HG02943 (cell line): ENCODE data around the gene MAN2B2.

Experiments used
- ATAC-seq: cut with Tn5 transposase; IDR thresholded peaks from one replicate; pipeline ENCODE4 v1.9.1; 2021; ENCODE audit warnings: mild to moderate bottlenecking, low read depth, moderate library complexity; ENCODE audit not compliant: unreplicated experiment

The MAN2B2 gene

DNA sequence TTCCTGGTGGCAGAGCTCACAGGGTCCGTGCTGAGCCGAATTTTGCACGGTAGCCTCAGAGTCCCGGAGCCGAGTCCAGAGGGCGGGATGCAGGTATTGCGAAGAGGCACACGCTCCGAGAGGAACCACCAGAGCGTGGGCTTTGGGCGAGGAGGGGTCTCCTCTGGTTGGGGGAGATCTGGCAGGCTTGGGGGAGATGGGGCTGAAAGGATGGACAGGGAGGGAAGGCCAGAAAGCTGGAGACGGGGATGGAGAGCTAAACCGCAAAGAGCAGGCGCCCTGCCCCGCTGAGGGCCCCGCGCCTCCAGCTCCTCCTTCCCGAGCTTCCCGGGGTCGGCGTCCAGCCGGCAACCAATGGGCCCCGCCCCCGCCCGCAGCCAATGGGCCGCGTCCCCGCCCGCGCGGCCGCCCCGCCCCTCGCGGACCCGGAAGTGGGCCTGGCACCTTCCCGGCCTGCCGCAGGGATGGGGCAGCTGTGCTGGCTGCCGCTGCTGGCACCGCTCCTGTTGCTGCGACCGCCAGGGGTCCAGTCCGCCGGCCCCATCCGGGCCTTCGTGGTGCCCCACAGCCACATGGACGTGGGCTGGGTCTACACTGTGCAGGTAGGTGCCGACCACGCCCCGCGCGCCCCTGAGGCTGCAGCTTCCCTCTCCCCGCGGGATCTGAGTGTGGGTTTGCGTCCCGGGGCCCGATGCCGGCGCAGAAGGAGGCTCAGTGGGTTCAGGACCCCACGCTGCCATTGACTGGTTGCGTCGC is at the start of gene MAN2B2:
TSS of gene MAN2B2 (plus strand) at position 443 of the 756 bp plus-strand sequence. CDS start at position 465, 22 bp downstream.
- peak; percentile 83 for ATAC-seq

DNA sequence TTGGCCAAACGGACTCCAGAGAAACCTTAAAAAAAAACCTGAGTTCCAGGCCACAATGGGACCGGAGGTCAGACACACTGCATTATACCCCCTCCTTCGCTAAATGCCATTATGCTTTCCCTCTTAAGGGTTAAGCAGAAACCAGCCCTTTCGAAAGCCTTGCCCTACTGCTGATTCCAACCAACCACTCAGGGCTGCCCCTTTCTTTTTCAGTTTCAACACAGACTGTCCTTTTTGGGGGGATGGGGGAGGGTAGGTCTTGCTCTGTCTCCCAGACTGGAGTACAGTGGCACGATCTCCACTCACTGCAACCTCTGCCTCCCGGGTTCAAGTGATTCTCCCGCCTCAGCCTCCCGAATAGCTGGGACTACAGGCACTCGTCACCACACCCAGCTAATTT is 49.5 kb upstream of the MAN2B2 start:
- ATAC-seq: no peak

DNA sequence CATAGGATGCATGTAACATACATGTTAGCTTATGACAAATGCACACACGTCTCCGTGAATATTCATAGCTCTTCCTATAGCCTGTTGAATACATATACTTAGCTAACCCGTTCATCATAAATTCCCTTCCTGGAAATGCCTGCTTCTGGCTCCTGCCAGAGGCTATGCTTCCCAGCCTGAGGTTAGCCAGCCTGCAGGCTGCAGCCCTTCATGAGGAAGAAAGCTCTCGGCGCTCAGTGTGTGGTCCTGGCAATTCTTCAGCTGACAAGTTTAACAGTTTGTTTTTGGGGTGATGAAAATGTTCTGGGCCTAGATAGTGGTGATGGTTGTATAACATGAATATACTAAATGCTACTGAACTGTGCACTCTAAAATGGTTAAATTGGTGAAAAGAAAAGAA is 48.8 kb upstream of the MAN2B2 start:
- no peak for ATAC-seq

DNA sequence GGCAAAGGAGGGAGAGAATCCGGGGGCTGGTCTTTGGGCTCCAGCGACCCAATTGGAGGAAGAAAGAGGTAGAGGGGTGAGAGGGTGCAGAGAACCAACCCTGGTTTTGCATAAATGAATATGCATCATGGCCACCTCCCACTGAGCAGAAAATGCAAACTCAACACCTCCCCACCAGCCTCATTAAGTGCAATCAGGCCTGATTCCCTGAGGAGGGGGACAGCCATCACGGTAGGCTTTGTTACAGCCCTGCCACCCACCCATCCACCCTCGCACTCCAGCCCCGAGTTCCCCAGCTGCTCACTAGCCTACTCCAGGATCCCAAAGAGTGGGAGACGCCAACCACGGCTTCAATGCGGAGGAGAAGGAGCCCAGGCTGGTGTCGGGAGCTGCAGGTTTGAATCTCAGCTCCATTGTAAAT is 48.3 kb upstream of the MAN2B2 start:
- ATAC-seq: no peak

DNA sequence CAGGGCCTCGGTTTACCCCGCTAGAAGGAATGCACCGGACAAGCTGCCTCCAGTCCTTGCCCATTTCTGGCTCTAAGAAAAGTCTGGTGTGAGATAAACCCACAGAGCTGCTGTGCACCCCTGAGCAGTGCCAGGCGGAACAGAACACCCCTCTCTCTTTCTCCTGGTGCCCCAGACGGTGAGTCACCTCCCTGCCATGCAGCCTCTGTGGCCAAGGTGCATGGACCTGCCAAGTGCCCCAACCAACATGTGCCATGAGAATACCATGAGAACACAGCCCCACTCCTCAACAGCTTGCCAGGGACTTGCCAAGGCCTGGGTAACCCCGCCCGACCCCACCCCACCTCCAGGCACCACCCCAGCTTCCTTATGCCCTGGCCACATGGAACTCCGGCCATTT is 47.7 kb upstream of the MAN2B2 start:
- no peak for ATAC-seq

DNA sequence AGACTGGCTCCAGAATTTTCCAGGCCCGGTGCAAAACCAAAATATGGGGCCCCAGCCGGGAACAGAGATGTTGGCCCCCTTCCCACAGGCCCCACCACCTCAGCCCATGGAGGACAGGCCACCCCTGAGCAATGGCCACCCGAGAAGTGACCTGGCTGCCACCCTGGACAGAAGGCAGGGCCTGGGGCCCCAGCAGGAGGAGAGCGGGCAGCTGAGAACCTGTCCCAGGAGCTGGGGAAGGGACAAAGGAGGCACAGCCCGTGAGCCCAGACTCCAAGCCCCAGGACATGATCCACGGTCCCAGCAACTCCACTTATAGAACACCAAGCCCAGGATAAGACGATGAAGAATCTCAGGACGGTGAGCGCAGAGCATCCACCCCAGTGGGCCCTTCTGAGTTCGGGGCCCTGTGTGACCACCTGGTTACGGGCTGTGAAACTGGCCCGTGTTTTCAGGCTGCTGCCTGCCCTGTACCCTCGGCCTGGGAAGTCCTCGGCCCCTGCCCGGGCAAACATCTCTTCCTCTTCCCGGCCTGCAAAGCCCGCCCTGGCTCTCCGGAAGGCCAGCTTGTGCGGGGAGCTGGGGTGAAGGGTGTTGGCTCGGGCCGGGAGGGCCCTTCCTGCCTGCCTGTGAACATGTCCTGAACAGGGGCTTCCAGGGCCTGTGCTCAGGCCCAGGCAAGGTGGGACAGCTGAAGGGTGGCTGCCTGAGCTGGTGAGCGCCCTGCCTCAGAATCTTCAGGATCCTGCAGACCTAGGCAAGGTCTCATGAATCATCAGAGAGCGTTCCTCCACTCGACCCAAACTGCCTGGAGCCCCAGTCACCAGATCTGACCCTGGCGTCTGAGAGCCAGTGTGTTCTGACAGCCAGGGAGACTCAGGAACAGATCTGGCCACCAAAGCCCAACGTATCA is 47.0 kb upstream of the MAN2B2 start:
- no peak for ATAC-seq

DNA sequence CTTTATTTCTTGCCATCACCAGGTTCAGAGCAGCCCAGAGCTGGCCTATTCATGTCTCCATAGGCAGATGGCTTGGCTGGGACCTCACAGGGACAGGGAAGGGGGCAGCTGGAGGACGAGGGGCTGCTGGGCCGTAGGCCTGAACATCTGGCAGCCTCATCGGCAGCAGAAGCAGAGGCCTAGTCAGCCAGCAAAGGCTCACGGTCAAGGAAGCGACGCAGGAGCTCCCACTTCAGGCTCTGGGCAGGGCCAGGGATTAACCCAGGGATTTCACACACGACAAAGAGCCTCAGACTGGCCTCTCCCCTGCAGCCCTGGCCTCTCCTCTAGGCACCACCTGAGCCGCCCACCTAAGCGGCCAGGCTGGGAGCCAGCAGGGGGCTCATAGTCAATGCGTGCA is 46.0 kb upstream of the MAN2B2 start:
- ATAC-seq: no peak

DNA sequence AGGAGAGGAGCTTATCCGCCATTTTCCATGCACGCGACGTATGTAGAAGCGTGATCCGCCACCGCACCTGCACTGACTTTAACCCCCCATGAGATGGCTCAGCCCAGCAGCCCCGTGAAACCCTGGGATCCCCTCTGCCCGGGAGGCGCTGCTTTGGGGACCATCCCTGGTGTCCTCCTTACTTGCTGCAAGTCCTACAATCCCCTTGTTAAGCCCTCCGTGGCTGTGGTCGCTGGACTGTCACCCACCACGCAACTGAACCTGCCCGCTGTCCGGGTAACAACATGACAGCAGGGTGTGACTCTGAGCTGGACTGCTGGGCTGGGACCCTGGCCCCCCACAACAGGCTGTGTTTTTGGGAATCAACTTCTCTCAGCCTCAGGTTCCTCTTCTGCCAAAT is 44.7 kb upstream of the MAN2B2 start:
- no peak for ATAC-seq

DNA sequence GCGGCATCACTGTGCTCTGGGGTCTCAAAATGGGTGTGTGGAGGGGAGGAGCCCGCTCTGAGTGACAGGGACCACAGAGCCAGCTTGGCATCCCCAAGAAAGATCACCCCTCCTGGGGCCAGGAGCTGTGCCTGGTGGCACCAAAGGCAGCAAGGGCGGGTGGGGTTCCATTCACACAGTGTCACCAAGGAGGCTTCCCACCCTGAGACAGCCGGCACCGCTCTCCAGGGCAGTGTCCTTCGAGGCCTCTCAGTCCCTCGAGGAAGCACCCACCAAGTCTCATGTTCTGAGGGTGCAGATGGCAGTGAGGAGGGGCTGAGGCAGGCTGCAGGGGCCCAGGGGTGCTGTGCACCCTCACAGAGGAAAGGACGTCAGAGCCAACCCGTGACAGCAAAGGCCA is 44.0 kb upstream of the MAN2B2 start:
- no peak for ATAC-seq

DNA sequence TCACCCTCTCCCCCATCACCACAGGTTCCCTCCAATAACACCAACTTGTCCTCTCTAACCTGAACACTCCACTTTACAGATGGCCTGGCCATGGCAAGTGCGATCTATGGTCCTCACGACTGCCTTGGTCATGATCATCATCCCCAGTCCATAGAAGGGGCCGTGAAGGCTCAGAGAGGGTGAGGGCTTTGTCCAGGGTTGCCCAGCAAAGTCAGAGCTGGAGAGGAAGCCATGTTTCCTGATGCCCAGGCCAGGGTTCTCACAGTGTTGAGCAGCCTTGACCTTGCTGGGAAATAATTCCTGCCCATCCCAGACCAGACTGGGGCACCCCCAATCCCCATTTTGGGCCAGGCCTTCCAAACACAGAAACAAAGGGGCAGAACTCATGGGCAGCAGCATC is 42.9 kb upstream of the MAN2B2 start:
- ATAC-seq: no peak

DNA sequence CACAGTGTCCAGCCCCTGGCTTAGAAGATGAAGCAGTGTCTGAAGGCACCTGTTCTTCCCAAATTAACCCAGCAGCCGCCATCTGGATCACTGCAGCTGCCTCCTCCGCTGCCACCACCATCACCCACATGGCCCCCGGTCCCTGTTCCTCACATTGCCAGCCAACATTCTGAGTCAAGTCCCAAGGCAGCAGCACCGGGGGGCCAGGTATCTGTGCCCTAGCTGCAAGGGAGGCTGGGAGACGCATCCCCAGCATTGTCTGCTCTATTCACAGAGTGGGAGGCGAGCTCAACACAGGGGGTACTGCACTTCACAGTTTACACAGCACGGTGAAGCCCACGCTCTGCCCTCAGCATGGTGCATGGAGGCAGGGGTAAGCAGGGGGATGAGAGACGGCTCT is 42.3 kb upstream of the MAN2B2 start:
- no peak for ATAC-seq

DNA sequence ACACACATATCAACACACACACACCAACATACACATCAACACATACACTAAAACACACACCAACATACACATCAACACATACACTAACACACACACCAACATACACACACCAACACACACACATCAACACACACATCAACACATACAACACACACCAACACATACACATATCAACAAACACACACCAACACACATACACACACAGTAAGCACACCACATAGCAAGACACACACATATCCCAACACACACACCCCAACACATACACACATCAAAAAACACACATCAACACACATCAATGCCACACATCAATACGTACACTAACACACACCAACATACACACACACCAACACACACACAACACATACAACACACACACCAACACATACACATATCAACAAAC is 40.9 kb upstream of the MAN2B2 start:
- no peak for ATAC-seq

DNA sequence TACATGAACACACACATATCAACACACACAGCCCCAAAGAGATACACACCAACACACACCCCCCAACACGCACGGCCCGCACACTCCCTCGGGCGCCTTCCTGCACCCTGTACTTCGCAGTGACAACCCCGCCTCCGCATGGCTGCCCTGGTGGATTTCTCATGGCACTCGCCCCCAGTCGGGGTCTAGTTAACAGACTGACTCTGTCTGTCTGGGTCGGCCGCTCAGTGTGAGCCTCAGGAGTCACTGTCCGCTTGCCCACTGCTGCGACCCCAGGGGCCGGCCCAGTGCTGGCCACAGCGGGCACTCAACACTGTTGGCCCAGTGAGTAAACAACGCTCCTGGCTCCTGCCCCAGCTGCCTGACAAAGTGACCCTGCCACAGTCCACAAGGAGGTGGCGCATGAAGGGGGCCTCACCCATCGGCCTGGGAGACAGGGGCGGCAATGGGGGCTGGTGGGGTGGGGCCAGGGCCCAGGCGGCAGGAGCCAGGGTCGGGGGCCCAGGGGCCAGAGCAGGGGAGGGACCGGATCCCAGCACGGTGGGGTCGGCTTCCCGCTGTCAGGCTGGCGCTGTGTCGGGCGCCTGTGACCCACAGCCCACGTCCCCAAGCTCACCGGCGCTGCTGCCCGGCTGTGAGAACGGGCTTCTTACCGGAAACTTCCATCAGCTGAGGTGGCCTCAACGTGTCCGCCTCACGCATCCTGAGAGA is 40.2 kb upstream of the MAN2B2 start:
- no peak for ATAC-seq

DNA sequence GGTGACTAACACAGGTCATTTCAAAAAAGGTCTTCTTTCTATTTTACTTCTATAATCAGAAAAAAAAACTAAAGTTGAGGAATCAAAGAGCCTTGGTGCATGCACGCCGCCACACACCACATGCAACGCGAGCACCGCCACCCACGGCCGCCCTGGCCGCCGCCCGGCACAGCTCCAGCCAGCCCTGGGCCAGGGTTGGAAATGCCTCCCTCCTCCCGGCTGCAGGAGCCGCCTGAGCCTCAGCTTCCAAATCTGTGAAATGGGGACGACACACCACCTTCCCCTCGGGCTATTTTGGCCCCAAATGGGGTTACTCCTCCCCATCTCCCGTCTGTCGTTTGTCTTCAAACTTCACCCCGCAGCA is 39.7 kb upstream of the MAN2B2 start:
- ATAC-seq: no peak

DNA sequence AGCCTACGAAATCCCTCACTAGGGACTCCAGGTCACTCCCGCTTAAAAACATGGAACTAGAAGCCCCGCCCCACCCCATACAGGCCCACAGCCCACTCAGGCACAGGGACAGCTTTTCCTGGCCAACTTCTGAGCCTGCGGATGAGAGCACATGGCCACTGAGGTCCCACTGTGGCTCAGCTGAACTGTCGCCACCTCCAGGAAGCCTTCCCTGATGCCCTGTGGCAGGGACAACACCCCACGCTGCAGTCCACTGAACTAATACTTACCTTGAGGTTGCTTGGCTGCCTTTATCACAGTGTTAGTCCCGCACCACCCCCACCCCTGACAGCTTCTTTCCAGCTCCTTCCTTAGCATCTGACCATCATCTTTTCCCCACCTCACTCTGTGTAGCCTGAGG is 39.3 kb upstream of the MAN2B2 start:
- no peak for ATAC-seq

DNA sequence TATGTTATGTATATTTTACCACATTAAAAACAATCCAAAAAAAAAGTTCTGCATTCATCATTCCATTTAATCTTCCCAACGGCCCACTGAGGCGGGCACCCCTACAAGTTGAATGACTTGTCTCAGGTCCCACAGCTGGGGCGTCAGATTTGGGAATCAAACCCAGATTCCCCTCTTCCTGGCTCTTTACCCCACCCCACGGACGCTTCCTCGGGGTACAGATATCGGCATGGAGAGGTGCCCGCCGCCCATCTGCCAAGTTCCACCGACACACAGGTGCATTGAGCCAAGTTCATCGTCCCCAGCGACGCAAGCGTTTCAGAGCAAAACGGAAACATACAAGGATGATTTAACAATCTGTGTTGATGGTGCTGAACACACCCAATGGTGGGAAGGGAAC is 36.9 kb upstream of the MAN2B2 start:
- no peak for ATAC-seq

DNA sequence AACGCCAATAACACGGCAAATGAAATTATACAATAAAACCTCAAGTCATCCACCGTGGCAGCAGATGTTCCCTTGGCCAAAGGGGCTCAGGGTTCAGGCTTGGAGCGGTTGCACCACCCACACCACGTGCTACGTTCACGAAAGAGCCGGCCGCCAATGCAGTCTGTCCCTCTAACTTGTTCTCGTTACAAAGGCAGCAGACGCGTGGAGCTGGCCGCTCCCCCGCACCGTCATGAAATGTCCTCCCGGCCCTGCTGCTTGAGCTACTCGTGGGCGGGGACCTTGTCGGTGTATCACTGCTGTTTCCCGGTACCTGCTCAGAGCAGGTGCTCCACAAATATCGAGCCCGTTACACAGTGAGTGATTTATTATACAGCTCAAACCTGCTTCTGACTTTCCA is 36.4 kb upstream of the MAN2B2 start:
- no peak for ATAC-seq

DNA sequence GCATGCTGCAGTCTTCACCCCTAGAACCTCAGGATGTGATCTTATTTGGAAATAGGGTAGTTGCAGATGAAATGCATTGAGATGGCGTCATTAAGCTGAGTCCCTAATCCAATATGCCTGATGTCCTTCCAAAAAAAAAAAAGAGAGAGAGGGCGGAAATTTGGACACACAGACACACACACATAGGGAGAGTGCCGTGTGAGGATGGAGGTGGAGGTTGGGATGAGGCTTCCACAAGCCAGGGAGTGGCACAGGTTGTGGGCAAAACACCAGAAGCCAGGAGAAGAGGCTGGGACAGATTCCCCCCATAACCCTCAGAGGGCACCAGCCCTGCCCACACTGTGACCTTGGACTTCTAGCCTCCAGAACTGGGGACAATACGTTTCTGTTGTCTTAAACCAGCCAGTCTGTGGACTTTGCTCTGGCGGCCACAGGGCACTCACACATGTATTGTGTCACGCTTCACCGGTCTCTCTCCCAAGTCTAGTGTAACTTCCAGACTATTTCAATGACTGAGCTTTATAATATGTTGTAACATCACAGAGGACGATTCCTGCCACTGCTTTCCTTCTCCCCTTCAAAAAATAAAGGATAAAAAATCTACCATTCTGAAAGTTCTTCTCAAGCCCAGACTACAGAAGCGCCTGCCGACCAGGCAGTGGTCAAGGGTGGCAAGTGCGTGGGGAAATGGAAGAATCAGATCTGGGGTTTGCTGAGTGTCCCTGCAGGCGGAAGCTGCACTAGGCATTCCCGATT is 35.8 kb upstream of the MAN2B2 start:
- no peak for ATAC-seq

DNA sequence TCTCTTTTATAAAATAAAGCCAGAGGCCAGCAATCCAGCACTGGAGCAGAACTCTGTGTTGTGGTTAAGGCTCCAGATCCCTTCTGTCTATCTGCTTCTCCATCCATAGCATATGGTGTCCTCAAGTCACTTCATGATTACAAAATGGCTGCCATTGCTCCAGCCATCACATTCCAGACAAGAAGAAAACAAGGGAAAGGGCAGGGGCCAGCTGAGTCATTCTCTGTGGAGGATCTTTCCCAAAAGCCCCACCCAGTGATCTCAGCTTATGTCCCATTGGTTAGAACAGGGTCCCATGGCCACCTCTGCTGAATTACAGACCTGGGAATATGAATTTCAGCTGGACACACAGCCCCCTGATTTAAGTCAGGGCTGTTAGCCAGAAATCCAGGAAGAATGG is 34.1 kb upstream of the MAN2B2 start:
- no peak for ATAC-seq

DNA sequence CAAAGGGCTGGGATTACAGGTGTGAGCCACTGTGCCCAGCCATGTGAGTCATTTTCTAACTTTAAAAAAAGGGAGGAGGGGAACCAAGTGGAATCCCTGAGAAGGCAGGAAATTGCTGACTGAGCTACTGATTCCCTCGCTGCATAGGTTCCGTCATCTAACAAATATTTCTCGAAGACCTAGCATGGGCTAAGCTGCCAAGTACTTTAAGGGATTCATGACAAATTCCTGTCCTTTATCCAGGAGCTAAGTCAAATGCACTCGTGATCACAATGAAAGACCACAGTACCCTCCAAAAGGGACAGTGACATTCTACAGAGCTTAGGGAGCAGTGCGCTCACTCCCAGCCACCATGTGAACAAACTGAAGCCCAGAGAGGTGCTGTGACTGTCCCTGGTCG is 33.2 kb upstream of the MAN2B2 start:
- ATAC-seq: no peak

DNA sequence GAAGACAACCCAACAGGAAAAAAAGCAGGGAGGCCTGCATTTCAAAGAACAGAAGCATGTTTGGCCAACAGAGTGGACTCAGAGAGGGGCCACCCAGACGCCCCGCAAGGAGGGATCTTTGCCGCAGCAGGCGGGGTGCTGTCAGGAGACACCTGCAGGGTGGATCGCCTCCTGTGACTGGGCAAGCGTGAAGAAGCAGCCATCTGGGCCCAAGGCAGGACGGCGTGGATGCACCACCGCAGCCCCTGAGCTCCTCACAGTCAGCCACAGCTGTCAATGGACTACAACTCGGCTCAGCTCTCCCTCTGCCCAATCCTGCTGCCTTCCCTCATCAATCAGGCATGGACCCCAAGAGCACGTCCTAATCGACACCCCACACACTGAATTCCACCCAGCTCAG is 32.0 kb upstream of the MAN2B2 start:
- ATAC-seq: no peak
